Smooth muscle cell of the brain vasculature (primary cell): ENCODE measurements around the gene DENND4C.
"Not testable (repeated sequence)": the region's sequence is repeated elsewhere in the genome, so short reads cannot be mapped to it uniquely, and the experiment has no call there.

ENCODE experiments used
- DNase-seq: peaks from one replicate; pipeline ENCODE4 v3.0.0-alpha.2; 2012; ENCODE audit warnings: low read depth, low spot score

DENND4C gene

GRCh38 chr9:19224563-19224962 lies 5.9 kb upstream of the DENND4C start:
- DNase-seq: no peak

- no peak for DNase-seq
Observed at GRCh38 chr9:19229595-19230354, 718 bp upstream of the DENND4C start.

GRCh38 chr9:19231126-19231903 lies 822 bp downstream of the DENND4C start:
- DNase-seq: no peak

GRCh38 chr9:19231904-19232822 lies 1.7 kb downstream of the DENND4C start:
- no peak for DNase-seq

GRCh38 chr9:19232823-19233194 lies 2.3 kb downstream of the DENND4C start:
- no peak for DNase-seq

- DNase-seq: no peak
Observed at GRCh38 chr9:19233344-19233743, 2.9 kb downstream of the DENND4C start.

- no peak for DNase-seq
Observed at GRCh38 chr9:19239955-19240354, 9.5 kb downstream of the DENND4C start.

- DNase-seq: no peak
Observed at GRCh38 chr9:19241728-19242127, 11.2 kb downstream of the DENND4C start.

GRCh38 chr9:19243366-19244033 lies 13.0 kb downstream of the DENND4C start:
- DNase-seq: no peak

- no peak for DNase-seq
Observed at GRCh38 chr9:19246891-19247290, 16.4 kb downstream of the DENND4C start.

GRCh38 chr9:19247420-19247819 lies 16.9 kb downstream of the DENND4C start:
- no peak for DNase-seq

- not testable (repeated sequence) for DNase-seq
Observed at GRCh38 chr9:19250346-19250745, 19.9 kb downstream of the DENND4C start.

- not testable (repeated sequence) for DNase-seq
Observed at GRCh38 chr9:19251203-19251602, 20.7 kb downstream of the DENND4C start.

- DNase-seq: not testable (repeated sequence)
Observed at GRCh38 chr9:19251622-19252021, 21.1 kb downstream of the DENND4C start.

GRCh38 chr9:19252174-19252884 lies 21.8 kb downstream of the DENND4C start:
- DNase-seq: no peak

GRCh38 chr9:19252885-19253219 lies 22.4 kb downstream of the DENND4C start:
- no peak for DNase-seq

- DNase-seq: no peak
Observed at GRCh38 chr9:19255112-19255511, 24.6 kb downstream of the DENND4C start.

- DNase-seq: no peak
Observed at GRCh38 chr9:19255821-19256220, 25.3 kb downstream of the DENND4C start.

GRCh38 chr9:19259665-19260255 lies 29.3 kb downstream of the DENND4C start:
- DNase-seq: not testable (repeated sequence)

GRCh38 chr9:19265602-19266001 lies 35.1 kb downstream of the DENND4C start:
- not testable (repeated sequence) for DNase-seq
